Activated CD8-positive, alpha-beta memory T cell treated with anti-CD3 and anti-CD28 coated beads, Interleukin-2, amount 50 U/mL, for 48 hours (primary cell): ENCODE results near the gene KAZN.

Experiments used
- DNase-seq: peaks from one replicate; pipeline ENCODE4 v3.0.0-alpha.2; 2020

KAZN gene

DNA sequence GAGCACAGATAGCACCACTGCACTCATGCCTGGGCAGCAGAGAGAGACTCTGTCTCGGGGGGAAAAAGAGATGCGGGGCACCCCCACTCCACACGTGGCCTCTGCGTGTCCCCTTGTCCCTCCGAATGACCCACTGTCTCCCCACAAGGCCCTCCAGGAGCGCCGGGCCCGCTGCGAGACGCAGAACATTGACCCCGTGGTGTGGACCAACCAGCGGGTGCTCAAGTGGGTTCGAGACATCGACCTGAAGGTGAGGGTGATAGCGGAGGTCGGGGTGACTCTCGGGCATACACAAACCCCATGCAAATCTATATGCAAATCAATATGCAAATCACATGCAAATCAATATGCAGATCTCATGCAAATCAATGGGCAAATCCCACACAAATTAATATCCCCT, 504.7 kb downstream of the KAZN start:
- no peak for DNase-seq

- no peak for DNase-seq
These were observed 505.4 kb downstream of the KAZN start for GRCh38 chr1:15103906-15104305.

- no peak for DNase-seq
These were observed 506.3 kb downstream of the KAZN start for GRCh38 chr1:15104768-15105167.

GRCh38 chr1:15106608-15107007, 508.1 kb downstream of the KAZN start:
- no peak for DNase-seq

DNA sequence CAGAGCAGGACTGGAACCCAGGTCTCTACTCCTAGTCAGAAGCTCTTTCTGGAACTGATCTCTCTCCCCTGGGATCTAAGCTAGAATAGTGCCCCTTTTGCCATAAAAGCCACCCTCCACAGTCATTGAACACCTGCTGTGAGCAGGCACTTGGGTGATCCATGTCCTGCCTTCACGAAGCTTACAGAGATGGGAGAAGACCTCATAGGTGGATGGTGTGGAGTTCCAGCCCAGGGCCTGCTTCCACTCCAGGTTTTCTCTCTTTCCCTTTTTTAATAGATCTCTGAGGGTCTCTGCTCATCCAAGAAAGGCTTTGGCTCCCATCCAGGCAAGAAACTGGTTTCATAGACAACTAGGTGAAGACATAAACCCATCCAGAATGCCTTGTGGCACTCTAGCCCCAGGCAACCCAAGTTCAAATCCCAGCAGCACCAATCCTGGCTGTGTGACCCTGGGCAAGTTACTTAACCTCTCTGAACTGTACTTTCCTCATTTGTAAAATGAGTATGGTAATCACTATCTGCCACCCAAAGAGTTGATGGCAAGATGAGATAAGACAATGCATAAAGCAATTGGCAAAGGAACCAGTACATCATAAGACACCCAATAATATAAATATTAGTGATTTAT, 508.7 kb downstream of the KAZN start:
- DNase-seq, result no peak

DNA sequence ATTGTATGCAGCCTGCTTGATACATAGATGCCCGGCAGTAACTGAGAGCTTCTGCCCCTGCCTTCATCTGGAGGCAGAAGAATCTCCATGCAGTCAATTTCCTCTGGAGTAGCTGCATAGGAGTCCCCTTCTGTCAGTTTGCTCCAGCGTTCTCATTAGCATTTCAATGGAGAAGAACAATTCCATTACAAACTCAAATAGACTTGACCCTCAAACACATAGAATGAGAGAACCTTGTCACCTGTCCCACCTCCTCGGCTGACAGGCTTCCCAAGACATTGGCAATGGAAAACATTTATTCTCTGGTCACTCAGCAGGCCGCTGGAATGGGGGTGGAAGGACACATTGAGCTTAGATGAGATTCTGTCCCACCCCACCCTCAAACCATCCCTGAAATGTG, 509.4 kb downstream of the KAZN start:
- DNase-seq, result no peak

DNA sequence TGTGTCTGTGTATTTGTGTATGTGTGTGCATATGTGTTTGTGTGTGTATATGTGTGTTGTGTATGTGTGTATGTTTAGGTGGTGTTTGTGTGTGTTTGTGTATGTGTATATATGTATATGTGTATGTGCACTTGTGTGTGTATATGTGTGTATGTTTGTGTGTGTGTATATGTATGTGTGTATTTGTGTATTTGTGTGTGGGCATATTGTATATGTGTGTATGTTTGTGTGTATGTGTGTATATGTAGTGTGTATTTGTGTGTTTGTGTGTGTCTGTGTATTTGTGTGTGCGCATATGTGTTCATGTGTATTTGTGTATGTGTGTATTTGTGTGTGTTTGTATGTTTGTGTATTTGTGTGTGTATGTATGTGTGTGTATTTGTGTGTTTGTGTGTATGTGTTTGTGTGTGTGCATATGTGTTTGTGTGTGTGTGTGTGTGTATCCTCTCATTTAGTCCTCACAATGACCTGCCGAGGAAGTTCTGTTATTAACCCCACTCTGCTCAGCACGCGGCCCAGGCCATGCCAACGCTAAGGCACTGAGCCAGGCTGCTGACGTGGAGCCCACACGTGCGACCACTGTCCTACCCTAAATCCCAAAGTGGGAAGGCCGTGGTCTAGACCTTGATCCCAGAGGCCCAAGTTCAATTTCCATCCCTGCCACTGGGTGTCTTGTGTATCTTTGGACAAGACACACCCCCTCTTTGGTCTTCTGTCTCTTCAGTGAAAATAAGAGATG, 511.8 kb downstream of the KAZN start:
- DNase-seq, result no peak

- no peak for DNase-seq
These were observed 512.4 kb downstream of the KAZN start for GRCh38 chr1:15110867-15111230.

DNA sequence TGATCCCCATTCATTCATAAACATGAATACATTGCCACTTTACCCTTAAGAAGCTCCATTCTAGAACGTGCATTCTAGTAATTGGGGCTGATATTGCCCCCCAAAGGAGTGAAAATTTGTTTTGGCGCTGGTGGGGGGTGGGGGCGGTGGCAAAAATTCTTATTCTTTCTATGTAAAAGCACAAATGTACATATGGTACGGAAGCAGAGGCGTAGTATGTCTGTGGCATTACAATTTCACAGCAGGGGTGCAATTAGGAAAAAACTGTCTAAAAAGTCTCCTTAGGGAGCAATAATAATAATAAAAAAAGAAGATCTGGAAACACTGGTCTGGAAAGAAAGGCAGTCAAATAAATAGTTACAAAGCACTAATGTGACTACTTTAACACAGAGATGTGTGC, 514.7 kb downstream of the KAZN start:
- DNase-seq, result no peak

DNA sequence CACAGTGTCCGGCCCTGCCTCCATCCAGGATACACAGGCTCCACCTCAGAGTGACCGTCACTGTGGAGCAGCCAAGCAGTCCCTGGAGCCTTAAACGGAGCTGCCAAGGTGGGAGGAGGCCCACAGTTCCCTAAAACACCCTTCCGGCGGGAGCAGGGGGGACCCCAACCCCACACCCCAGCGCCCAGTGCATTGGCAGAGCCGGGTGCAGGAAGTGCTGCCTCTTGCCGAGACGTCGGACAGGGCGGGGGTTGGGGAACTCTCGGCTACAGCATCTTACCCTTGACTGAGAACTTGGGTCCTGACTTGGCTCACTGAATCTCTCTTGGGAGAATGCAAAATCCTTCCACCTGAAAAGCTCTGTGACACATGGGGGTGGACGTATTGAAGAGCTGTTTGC, 516.4 kb downstream of the KAZN start:
- DNase-seq, result no peak

- no peak for DNase-seq
These were observed 517.3 kb downstream of the KAZN start for GRCh38 chr1:15115542-15116330.

- no peak for DNase-seq
These were observed 518.5 kb downstream of the KAZN start for GRCh38 chr1:15116966-15117365.

- DNase-seq, result no peak
These were observed 519.3 kb downstream of the KAZN start for GRCh38 chr1:15117671-15118325.

DNA sequence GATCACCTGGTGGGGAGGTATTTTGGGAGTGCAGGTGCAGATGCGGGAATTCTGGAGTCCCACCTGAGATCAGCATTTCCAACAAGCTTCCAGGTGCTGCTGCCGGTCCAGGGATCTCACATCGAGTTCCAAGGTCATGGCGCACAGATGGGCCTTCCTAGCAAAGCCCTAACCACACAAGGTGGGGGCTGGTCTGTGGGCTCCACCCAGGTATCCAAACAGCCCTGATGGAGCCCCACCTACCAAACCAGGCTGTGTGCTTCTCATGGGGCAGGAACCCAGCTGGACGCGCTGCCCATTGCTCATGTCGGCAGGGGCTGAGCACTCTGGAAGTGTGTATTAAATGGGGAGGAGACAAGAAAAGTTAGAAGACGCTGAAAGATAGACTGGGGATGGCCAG, 520.1 kb downstream of the KAZN start:
- no peak for DNase-seq

DNA sequence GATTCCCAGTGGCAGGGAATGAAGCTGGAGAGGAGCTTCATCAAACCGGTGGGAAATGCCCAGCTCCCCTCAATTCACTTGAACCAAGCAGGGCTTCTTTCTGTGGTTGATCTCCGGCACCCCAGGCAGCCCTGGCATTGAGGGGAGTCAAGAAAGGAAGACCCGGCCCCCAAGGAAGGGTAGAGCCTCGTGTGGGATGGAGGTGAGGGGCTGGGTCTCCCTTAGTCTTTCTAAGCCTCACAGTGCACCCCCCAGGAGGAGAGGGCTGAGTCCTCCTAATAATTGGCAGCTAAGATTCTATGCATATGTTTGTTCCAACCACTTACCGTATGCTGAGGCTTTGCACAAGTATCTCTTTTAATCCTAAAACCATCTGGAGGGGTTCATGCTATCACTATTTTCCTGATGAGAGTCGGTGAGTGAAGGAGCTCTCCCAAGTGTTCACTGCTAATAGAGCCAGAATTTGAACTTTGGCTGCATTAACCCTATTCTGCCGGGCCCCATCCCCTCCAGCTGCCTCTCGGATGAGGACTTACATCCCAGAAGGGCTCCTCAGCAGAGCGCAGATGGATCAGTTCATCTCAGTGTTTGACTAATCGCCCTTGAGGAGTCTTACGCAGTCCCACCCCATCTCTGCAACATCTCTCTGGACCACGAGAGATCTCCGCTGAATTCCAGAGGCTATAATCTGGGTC, 521.9 kb downstream of the KAZN start:
- no peak for DNase-seq

GRCh38 chr1:15122331-15122730, 523.8 kb downstream of the KAZN start:
- no peak for DNase-seq

DNA sequence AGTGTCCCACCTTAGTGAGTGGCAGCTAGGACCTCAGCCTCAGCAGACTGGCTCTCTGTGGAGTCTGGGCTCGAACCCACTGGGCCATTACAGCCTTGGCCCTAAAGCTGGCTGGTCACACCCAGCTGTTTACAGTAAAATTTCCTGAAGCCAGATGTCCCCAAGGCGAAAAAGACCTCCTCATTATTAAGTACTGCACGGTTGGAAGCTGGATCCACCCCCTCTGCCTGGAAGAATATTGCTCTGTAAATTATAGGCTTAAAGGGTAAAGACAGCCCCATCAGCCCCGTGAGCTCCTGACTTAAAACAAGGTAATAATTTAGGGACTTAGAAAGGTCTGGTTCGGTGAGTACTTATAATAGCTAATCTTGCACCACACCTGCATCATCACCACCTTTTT, 524.8 kb downstream of the KAZN start:
- DNase-seq, result no peak

DNA sequence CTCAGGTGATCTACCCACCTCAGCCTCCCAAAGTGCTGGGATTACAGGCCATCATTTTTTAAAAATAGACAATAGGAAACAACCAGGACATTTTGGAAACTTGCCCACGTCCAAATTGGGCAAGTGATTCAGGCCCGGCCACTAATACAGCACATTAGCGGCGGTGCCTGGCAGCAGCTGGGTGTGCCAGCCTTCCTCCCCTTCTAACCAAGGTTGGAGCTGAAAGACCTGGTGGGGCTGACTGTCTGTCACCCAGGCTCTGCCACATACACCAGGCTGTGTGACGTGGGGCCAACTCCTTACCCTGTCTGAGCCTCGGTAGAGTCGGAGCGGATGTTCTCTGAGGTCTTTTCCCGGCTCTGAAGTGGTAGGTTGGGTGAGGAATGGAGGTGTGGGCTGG, 525.4 kb downstream of the KAZN start:
- no peak for DNase-seq

DNA sequence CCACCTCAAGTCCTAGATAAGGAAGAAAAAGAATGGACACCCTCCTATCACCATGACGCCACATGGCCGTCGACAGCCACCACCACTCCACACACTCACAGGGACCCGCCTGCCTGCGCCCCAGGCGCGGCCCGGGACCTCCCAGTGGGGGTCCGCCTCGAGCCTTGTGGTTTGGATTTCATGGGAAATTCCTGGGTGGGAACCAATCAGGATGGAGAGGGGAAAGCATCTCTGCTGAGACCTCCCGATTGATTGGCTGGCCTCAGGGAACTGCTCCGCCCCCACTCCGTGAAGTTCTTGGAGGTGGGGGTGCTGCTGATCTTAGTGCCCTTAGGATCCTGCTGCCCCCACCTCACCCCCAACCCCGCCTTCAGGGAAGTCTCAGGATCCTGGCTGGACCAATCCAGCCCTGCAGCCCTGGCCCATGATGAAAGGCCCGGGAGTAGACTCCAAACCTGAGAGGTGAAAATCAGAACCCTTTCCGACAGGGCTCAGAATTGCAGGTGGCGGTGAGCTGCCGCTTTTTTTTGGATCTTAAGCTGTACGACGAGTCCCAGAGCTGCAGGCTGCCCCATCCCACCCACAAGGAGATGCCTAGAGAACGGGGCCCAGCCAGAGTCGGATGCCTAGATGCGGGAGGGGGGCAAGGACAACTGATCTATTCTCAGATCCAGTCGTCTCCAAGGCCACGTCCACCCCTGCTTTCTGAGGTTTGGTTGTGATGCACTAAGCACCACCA, 526.0 kb downstream of the KAZN start:
- no peak for DNase-seq

GRCh38 chr1:15125101-15125745, 526.7 kb downstream of the KAZN start:
- DNase-seq, result no peak

DNA sequence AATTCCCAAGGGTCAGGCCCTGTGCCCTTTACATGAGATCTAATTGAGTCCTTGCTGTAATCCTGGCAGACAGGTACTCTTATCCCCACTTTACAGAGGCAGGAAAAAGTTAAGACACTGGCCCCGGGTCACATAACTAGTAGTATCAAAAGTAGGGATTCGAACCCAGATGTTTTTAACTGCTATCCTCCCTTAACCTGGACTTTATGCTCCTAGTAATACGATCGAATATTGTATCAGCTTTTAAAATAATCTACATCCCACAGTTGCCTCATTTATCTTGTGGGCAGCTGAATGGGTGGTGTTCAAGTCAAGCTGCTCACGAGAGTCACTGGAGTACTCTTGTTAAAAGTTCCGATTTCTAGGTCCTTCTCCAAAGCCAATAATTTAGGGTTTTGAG, 529.6 kb downstream of the KAZN start:
- DNase-seq, result no peak
